H9 (cell line): ENCODE data around the gene OSGIN1. TPM values are rescaled to one million over a fixed set of nuclear protein-coding genes. Genes with fewer than 3 reads are reported as not detected.

Experiments
- DNase-seq: peaks from one replicate; pipeline ENCODE4 v3.0.0-alpha.2; 2017
- H2AFZ ChIP-seq: one replicate; pipeline ENCODE4 v1.6.1; 2013; ENCODE audit warnings: mild to moderate bottlenecking, low read length, control low read depth, moderate library complexity
- H2AK5ac ChIP-seq: 2 replicates; pipeline ENCODE4 v1.6.1; 2013; ENCODE audit warnings: low read length, control low read depth, mixed read lengths; ENCODE audit not compliant: insufficient read length
- H2BK120ac ChIP-seq: one replicate; pipeline ENCODE4 v1.6.1; 2013; ENCODE audit warnings: low read depth, mild to moderate bottlenecking, low read length, control low read depth, inconsistent platforms; ENCODE audit not compliant: poor library complexity, severe bottlenecking
- H2BK12ac ChIP-seq: 2 replicates; pipeline ENCODE4 v1.6.1; 2013; ENCODE audit warnings: low read length, control low read depth, mixed read lengths, low read depth; ENCODE audit not compliant: insufficient read length
- H2BK15ac ChIP-seq: 2 replicates; pipeline ENCODE4 v1.6.1; 2013; ENCODE audit warnings: low read depth, low read length, control low read depth
- H2BK20ac ChIP-seq: one replicate; pipeline ENCODE4 v1.6.1; 2013; ENCODE audit warnings: low read depth, mild to moderate bottlenecking, low read length, control low read depth, inconsistent platforms; ENCODE audit not compliant: poor library complexity, severe bottlenecking
- H2BK5ac ChIP-seq: 2 replicates; pipeline ENCODE4 v1.6.1; 2013; ENCODE audit warnings: low read length, control low read depth, mixed read lengths; ENCODE audit not compliant: insufficient read length
- H3K14ac ChIP-seq: 2 replicates; pipeline ENCODE4 v1.6.1; 2013; ENCODE audit warnings: low read length, control low read depth; ENCODE audit not compliant: insufficient read depth
- H3K18ac ChIP-seq: 2 replicates; pipeline ENCODE4 v1.6.1; 2013; ENCODE audit warnings: low read depth, mild to moderate bottlenecking, mixed read lengths, low read length, control low read depth; ENCODE audit not compliant: insufficient read length
- H3K23ac ChIP-seq: 2 replicates; pipeline ENCODE4 v1.6.1; 2013; ENCODE audit warnings: low read length, control low read depth, mixed read lengths, low read depth; ENCODE audit not compliant: insufficient read length
- H3K23me2 ChIP-seq: 2 replicates; pipeline ENCODE4 v1.6.1; 2013; ENCODE audit warnings: low read depth, mild to moderate bottlenecking, mixed read lengths, low read length, control low read depth; ENCODE audit not compliant: insufficient read length, poor library complexity, severe bottlenecking
- H3K27ac ChIP-seq: 2 replicates; pipeline ENCODE4 v1.5.1; 2013; ENCODE audit warnings: low read length, control low read depth, mixed read lengths, low read depth; ENCODE audit not compliant: insufficient read length
- H3K27me3 ChIP-seq: 2 replicates; pipeline ENCODE4 v1.6.1; 2013; ENCODE audit warnings: low read length, control low read depth, inconsistent platforms; ENCODE audit not compliant: insufficient read depth
- H3K4ac ChIP-seq: 2 replicates; pipeline ENCODE4 v1.6.1; 2013; ENCODE audit warnings: low read depth, mild to moderate bottlenecking, control low read depth, inconsistent platforms, low read length, moderate library complexity
- H3K4me1 ChIP-seq: 2 replicates; pipeline ENCODE4 v1.6.1; 2013; ENCODE audit warnings: low read length, control low read depth, inconsistent platforms; ENCODE audit not compliant: insufficient read depth
- H3K4me2 ChIP-seq: 2 replicates; pipeline ENCODE4 v1.6.1; 2013; ENCODE audit warnings: low read length, control low read depth, mixed read lengths; ENCODE audit not compliant: insufficient read length, insufficient read depth
- H3K56ac ChIP-seq: 2 replicates; pipeline ENCODE4 v1.6.1; 2013; ENCODE audit warnings: low read depth, mild to moderate bottlenecking, mixed read lengths, low read length, control low read depth; ENCODE audit not compliant: insufficient read length
- H3K79me1 ChIP-seq: 2 replicates; pipeline ENCODE4 v1.6.1; 2013; ENCODE audit warnings: low read depth, mild to moderate bottlenecking, moderate library complexity, low read length, control low read depth, inconsistent platforms; ENCODE audit not compliant: insufficient read depth, poor library complexity, severe bottlenecking
- H3K79me2 ChIP-seq: 2 replicates; pipeline ENCODE4 v1.6.1; 2013; ENCODE audit warnings: low read length, control low read depth, inconsistent platforms; ENCODE audit not compliant: insufficient read depth
- H3K9ac ChIP-seq: 2 replicates; pipeline ENCODE4 v1.6.1; 2013; ENCODE audit warnings: low read length, control low read depth, mixed read lengths; ENCODE audit not compliant: insufficient read length; ENCODE audit errors: extremely low read depth
- H3K9me3 ChIP-seq: one replicate; pipeline ENCODE4 v1.6.1; 2013; ENCODE audit warnings: low read depth, low read length, inconsistent platforms; ENCODE audit not compliant: control insufficient read depth
- H3T11ph ChIP-seq: one replicate; pipeline ENCODE4 v1.6.1; 2013; ENCODE audit warnings: mild to moderate bottlenecking, low read length, control low read depth, inconsistent platforms
- H4K20me1 ChIP-seq: one replicate; pipeline ENCODE4 v1.6.1; 2013; ENCODE audit not compliant: control insufficient read depth, insufficient read length, insufficient read depth
- H4K5ac ChIP-seq: 2 replicates; pipeline ENCODE4 v1.6.1; 2013; ENCODE audit warnings: low read depth, mild to moderate bottlenecking, mixed read lengths, low read length, control low read depth; ENCODE audit not compliant: insufficient read length
- H4K8ac ChIP-seq: replicated peaks from 2 replicates; pipeline ENCODE4 v1.6.1; 2013; ENCODE audit warnings: low read length, control low read depth, mixed read lengths, low read depth; ENCODE audit not compliant: insufficient read length
- H4K91ac ChIP-seq: 2 replicates; pipeline ENCODE4 v1.6.1; 2013; ENCODE audit warnings: low read depth, mild to moderate bottlenecking, moderate library complexity, mixed read lengths, low read length, control low read depth; ENCODE audit not compliant: insufficient read length
- H3K27ac Mint-ChIP-seq, 3 experiments: 2 replicates in 2 of 3; 3 replicates in 1 of 3; pipeline ENCODE4 v1.8.0; 2020 to 2021; ENCODE audit warnings: mixed read lengths in 3 of 3, mild to moderate bottlenecking in 1 of 3, moderate library complexity in 1 of 3
- H3K27me3 Mint-ChIP-seq: 2 replicates; pipeline ENCODE4 v1.8.0; 2021; ENCODE audit warnings: low read depth, mild to moderate bottlenecking, moderate library complexity, mixed read lengths
- H3K36me3 Mint-ChIP-seq, 3 experiments: 2 replicates in 2 of 3; 3 replicates in 1 of 3; pipeline ENCODE4 v1.8.0; 2020 to 2021; ENCODE audit warnings: low read depth in 3 of 3, mixed read lengths in 3 of 3; ENCODE audit not compliant: insufficient read depth in 1 of 3
- H3K4me1 Mint-ChIP-seq, 2 experiments: 2 replicates each; pipeline ENCODE4 v1.8.0; 2020; ENCODE audit warnings: mixed read lengths in 2 of 2
- H3K4me3 Mint-ChIP-seq, 2 experiments: 2 replicates in 1 of 2; 3 replicates in 1 of 2; pipeline ENCODE4 v1.8.0; 2020 to 2021; ENCODE audit warnings: mild to moderate bottlenecking in 2 of 2, mixed read lengths in 2 of 2, moderate library complexity in 1 of 2
- H3K9me3 Mint-ChIP-seq, 2 experiments: 2 replicates in 1 of 2; 3 replicates in 1 of 2; pipeline ENCODE4 v1.8.0; 2020; ENCODE audit warnings: mild to moderate bottlenecking in 2 of 2, mixed read lengths in 2 of 2, moderate library complexity in 1 of 2
- CTCF ChIP-seq: fragments of 200-600 bp; sonication (generic); conservative IDR thresholded peaks from 3 replicates; pipeline ENCODE4 v1.8.0; 2021; ENCODE audit warnings: antibody characterized with exemption, mild to moderate bottlenecking
- WGBS: extraction: QIAGEN DNeasy Blood & Tissue Kit; methylation state at CpG from one replicate; pipeline ENCODE4 v1.1.7; 2013; ENCODE audit warnings: missing lambda C conversion rate, low lambda C conversion rate, mixed read lengths; ENCODE audit not compliant: insufficient read length; ENCODE audit errors: extremely low coverage; 5-methylcytosine and 5-hydroxymethylcytosine counted together
- total RNA-seq: library from RNA; stranded (reverse); gene quantifications from 2 replicates; pipeline ENCODE4 v1.2.1, GENCODE V29; 2021

Gene OSGIN1
- total RNA-seq, 1 experiment from 2014 or later = 0.63 TPM

- no peaks in the 10 kb centered on the region for H3K4me1 ChIP-seq
- H3K4ac ChIP-seq = no peak overlapping the region
- no peak overlapping the region for H3K4me2 ChIP-seq
- Mint-ChIP-seq H3K27ac (no peak overlapping the region), H3K27me3 (peaks cover 17% of the 10 kb centered on the region), H3K36me3 (no peaks in the 10 kb centered on the region), H3K4me1 (no peaks in the 10 kb centered on the region), H3K4me3 (no peak overlapping the region), H3K9me3 (no peaks in the 10 kb centered on the region)
- no peak overlapping the region for H2BK20ac ChIP-seq
- no peaks in the 10 kb centered on the region for H3K27me3 ChIP-seq
- H2BK12ac ChIP-seq = no peak overlapping the region
- no peak for DNase-seq
- H4K5ac ChIP-seq = no peak overlapping the region
- H2AFZ ChIP-seq = no peak overlapping the region
- no peaks in the 10 kb centered on the region for H3K79me1 ChIP-seq
- H3K23me2 ChIP-seq = no peaks in the 10 kb centered on the region
- H2BK5ac ChIP-seq = no peak overlapping the region
- H2BK120ac ChIP-seq = no peak overlapping the region
- no peak overlapping the region for H3T11ph ChIP-seq
- no peak for TF ChIP-seq CTCF
- no peak overlapping the region for H3K23ac ChIP-seq
- H4K91ac ChIP-seq = no peak overlapping the region
- H3K14ac ChIP-seq = no peak overlapping the region
- no peaks in the 10 kb centered on the region for H4K20me1 ChIP-seq
- H3K56ac ChIP-seq = no peak overlapping the region
- no peak overlapping the region for H2AK5ac ChIP-seq
- no peak overlapping the region for H2BK15ac ChIP-seq
- H3K79me2 ChIP-seq = no peaks in the 10 kb centered on the region
- H3K9me3 ChIP-seq = no peaks in the 10 kb centered on the region
- no peak overlapping the region for H3K9ac ChIP-seq
- no CpG with 5 or more reads among the region's 4 CpGs for WGBS
- no peak overlapping the region for H3K18ac ChIP-seq
- no peak overlapping the region for H3K27ac ChIP-seq
- no peak overlapping the region for H4K8ac ChIP-seq
Observed at GRCh38 chr16:84007520-84007919, 54.5 kb downstream of the OSGIN1 start.
